ENCODE measurements around the gene MYF5.
"Not testable (repeated sequence)": the region's sequence is repeated elsewhere in the genome, so short reads cannot be mapped to it uniquely, and the experiment has no call there.

MYF5 gene

DNA sequence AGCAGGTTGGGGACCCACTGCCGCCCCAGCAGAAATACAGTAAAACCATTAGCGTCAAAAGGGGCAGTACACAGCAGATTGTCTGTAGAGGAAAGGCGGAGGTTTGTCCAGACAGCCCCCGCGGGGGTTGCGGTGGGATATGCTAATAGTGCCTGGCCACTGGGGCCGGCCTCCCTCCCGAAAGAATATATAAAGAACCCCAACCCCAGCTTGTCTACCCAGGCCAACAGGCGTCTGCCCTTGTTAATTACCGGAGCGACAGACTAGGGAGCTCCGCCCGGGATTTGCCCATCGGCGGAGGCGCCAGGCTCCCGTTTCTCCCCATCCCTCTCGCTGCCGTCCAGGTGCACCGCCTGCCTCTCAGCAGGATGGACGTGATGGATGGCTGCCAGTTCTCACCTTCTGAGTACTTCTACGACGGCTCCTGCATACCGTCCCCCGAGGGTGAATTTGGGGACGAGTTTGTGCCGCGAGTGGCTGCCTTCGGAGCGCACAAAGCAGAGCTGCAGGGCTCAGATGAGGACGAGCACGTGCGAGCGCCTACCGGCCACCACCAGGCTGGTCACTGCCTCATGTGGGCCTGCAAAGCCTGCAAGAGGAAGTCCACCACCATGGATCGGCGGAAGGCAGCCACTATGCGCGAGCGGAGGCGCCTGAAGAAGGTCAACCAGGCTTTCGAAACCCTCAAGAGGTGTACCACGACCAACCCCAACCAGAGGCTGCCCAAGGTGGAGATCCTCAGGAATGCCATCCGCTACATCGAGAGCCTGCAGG, at the start of gene MYF5:
TSS of gene MYF5 (plus strand) at position 217 of the 774 bp plus-strand sequence. CDS start at position 369, 152 bp downstream.
- H3K9me3 Mint-ChIP-seq, result no peaks in the 10 kb centered on the region
- peaks cover 39% of the 10 kb centered on the region for H3K27me3 Mint-ChIP-seq
- no peak within 1 kb of the TSS for H3K4me3 Mint-ChIP-seq
- H3K27ac Mint-ChIP-seq, result no peak within 1 kb of the TSS
- no peaks in the 10 kb centered on the region for H3K36me3 Mint-ChIP-seq (ENCODE audit: low read depth)
- H3K4me1 Mint-ChIP-seq (ENCODE audit: low read depth), result no peaks in the 10 kb centered on the region

DNA sequence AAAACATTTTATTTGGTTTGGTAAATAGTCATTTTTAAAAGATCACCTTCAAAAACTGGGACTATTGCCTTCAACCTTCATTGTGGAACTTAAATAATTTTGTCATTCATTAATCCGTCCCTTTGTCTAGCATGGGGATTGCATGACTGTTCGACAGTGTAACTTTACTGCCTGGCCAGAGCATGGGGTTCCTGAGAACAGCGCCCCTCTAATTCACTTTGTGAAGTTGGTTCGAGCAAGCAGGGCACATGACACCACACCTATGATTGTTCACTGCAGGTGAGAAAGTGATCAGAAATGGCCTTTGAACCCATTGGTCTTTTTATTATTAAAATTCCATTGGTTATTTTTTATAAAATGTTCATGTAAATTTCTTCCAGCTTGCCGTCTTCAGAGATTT, 46.5 kb upstream of the MYF5 start:
- Mint-ChIP-seq H3K9me3 (peaks cover 8% of the 10 kb centered on the region), H3K27ac (no peak overlapping the region), H3K36me3 (ENCODE audit: low read depth) (no peaks in the 10 kb centered on the region), H3K4me1 (ENCODE audit: low read depth) (no peaks in the 10 kb centered on the region), H3K4me3 (no peak overlapping the region), H3K27me3 (no peaks in the 10 kb centered on the region)

DNA sequence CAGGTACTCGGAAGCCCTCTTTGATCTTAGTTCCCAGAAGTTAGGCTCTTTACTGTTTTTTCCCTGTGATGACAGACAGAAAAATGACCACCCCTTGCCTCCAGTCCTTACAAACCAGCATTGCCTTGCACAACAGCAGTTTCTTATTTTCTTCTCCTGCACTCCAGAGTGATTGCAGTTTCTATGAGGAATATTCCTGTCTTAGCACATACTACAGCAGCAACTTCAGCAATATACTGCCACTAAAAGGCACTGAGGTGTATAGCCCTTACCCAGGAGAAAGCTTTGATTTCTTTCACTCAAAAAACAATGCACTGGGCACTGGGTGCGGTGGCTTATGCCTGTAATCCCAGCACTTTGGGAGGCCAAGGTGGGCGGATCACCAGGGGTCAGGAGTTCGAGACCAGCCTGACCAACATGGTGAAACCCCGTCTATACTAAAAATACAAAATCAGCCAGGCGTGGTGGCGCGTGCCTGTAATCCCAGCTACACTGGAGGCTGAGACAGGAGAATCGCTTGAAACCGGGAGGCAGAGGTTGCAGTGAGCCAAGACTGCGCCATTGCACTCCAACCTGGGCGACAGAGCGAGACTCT, 40.6 kb upstream of the MYF5 start:
- H3K27ac Mint-ChIP-seq; H3K36me3 Mint-ChIP-seq (ENCODE audit: low read depth); H3K27me3 Mint-ChIP-seq; H3K9me3 Mint-ChIP-seq; H3K4me1 Mint-ChIP-seq (ENCODE audit: low read depth); H3K4me3 Mint-ChIP-seq: not testable (repeated sequence)

DNA sequence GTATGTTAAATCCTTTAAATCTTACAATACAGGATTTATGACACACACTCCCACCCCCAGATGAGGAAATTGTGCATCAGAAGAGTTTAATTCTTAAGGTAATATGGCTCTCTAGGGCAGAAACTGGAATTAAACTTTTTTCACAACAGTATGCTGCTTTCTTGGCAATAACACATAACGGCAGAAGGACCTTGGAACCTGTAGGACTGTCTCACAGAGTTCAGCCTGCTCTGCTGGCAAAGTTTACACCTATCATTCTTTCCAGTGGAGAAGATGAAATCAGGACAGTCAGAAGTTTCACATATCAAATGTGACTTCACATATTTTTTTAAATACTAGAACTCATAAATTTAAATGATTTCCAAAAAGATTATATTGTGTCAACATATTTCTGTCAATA, 39.9 kb upstream of the MYF5 start:
- Mint-ChIP-seq H3K9me3 (peaks cover 1% of the 10 kb centered on the region), H3K4me1 (ENCODE audit: low read depth) (no peaks in the 10 kb centered on the region), H3K4me3 (no peak overlapping the region), H3K36me3 (ENCODE audit: low read depth) (no peaks in the 10 kb centered on the region), H3K27ac (no peak overlapping the region), H3K27me3 (no peaks in the 10 kb centered on the region)

DNA sequence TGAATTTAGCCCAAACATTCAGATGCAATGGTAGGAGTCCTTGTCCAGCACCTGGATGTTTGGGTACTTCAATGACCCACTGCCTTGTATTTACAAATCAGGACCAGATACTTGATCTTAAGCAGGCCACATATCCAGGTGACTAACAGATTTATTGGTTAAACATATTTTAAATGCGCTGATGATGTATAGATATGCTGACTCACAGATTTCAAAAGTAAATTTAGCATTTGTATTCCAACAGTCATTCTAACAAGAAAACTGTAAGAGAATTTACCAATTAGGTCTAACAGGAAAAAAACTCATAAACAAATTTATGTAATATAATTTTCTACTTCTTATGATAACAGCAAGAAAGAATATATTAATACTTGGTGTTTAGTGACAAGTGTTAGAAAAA, 38.7 kb upstream of the MYF5 start:
- no peaks in the 10 kb centered on the region for H3K27me3 Mint-ChIP-seq
- no peaks in the 10 kb centered on the region for H3K9me3 Mint-ChIP-seq
- H3K4me1 Mint-ChIP-seq (ENCODE audit: low read depth), result no peaks in the 10 kb centered on the region
- no peaks in the 10 kb centered on the region for H3K36me3 Mint-ChIP-seq (ENCODE audit: low read depth)
- H3K4me3 Mint-ChIP-seq, result no peak overlapping the region
- H3K27ac Mint-ChIP-seq, result no peak overlapping the region

DNA sequence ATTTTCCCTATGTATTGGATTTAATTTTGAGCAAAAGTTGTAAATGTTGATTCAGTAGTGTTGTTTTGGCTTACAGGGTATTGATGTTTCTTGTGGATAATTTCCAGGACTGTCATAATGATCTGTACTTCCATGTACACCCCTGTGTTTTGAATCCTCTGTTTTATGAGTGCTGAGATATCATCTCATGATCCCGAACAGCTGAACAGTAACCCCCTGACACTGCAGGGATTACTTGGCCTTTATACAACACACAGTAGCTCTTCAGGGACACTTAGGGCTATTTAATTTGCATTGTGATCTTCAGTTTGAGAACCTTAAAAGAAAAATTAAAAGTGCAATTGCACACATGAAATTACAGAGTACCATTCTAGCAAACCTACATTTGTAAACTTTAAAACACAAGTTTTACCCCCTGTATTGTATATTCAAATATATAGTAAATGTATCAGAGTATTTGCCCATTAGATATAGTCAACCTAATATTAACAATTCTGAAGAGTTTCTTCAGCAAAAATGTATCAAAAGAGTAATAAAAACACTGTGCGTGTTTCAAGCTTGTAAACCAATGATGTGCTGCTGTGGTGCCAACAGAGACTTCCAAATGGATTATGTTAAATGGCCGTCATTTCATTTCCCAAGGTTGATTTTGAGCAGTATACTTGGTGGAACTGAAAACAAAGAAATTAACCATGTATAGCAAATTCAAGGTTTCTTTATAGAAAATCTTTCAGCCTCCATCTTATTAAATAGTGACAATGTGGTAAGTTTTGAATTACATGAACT, 37.2 kb upstream of the MYF5 start:
- Mint-ChIP-seq H3K4me3 (no peak overlapping the region), H3K36me3 (ENCODE audit: low read depth) (no peaks in the 10 kb centered on the region), H3K9me3 (no peaks in the 10 kb centered on the region)

DNA sequence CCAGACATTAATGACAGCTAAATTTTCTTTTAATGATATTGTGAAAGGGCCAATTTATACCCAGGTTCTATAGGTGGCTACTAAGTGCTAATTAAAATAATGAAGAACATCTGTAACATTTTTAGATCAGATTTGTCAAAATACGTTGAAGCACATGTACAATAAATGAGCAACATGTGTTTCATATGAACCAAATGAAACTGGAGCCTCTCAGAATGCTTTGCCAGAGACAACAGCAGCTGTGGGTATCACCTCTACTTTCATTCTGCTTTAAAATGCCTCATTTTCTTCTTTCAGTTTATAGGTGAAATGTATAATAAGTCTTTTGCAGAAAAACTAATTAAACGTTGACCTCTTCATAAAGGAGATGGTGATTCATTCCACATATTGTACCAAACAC, 35.4 kb upstream of the MYF5 start:
- no peaks in the 10 kb centered on the region for H3K9me3 Mint-ChIP-seq
- H3K27me3 Mint-ChIP-seq, result no peaks in the 10 kb centered on the region
- H3K36me3 Mint-ChIP-seq (ENCODE audit: low read depth), result no peaks in the 10 kb centered on the region
- no peak overlapping the region for H3K27ac Mint-ChIP-seq
- H3K4me1 Mint-ChIP-seq (ENCODE audit: low read depth), result no peaks in the 10 kb centered on the region
- no peak overlapping the region for H3K4me3 Mint-ChIP-seq

More for the DNA sequence above, 37.2 kb upstream of the MYF5 start:
- H3K27me3 Mint-ChIP-seq, result no peaks in the 10 kb centered on the region
- H3K27ac Mint-ChIP-seq, result no peak overlapping the region
- no peaks in the 10 kb centered on the region for H3K4me1 Mint-ChIP-seq (ENCODE audit: low read depth)

DNA sequence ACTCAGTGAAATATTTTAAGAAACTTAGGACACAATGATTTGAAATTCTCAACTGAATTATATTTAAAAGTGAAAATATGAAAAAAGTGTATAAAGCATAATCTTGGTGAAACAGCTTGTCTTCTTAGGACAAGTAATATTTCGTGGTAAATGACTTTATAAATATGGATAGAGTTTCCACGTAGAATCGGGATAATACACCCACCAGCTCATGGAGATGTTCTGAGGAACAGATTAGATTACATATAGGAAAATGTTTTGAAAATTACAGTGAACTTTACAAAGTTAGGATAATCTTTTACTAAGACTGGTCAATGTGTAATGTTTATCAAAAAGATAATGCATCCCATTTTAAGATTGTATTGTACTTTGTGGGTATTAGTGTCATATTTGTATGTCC, 34.9 kb upstream of the MYF5 start:
- Mint-ChIP-seq H3K9me3 (no peaks in the 10 kb centered on the region), H3K27me3 (no peaks in the 10 kb centered on the region), H3K4me3 (no peak overlapping the region)

DNA sequence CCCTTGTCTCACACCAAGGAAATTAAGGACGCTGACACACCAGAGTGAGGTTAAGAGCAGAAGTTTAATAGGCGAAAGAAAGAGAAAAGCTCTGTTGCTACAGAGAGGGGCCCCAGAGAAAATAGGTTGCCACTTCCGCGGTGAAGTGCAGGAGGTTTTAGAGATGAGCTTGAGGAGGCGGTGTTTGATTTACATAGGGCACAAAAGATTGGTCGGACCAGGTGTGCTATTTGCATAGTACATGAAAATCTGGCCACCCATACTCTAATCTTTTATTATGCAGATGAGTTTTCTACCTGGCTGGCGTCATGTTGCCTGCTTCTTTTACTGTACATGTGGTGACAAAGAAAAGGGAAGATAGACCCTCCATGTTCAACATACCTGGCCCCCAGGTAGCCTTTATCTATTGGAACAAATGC, 32.6 kb upstream of the MYF5 start:
- no peak overlapping the region for H3K4me3 Mint-ChIP-seq
- no peaks in the 10 kb centered on the region for H3K9me3 Mint-ChIP-seq
- no peaks in the 10 kb centered on the region for H3K36me3 Mint-ChIP-seq (ENCODE audit: low read depth)
- no peak overlapping the region for H3K27ac Mint-ChIP-seq
- H3K27me3 Mint-ChIP-seq, result no peaks in the 10 kb centered on the region
- H3K4me1 Mint-ChIP-seq (ENCODE audit: low read depth), result no peaks in the 10 kb centered on the region

More for the DNA sequence above, 34.9 kb upstream of the MYF5 start:
- Mint-ChIP-seq H3K4me1 (ENCODE audit: low read depth) (no peaks in the 10 kb centered on the region), H3K27ac (no peak overlapping the region), H3K36me3 (ENCODE audit: low read depth) (no peaks in the 10 kb centered on the region)

DNA sequence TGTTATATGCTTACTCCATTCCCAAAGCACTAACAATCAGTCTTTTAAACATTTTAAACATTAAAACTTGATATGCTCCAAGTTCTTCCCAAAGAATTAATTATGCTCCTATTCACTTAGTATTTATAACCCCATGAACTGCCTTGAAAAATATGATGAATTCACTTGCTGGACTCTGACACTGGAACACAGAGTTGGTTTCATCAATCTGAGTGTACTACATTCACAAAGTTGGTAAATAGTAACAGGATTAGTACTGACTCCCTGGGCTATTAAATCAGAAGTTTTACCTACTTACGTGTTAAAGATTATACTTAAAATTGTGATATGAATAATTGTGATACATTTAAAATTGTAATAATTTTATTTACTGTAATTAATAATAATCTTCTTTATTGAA, 26.6 kb upstream of the MYF5 start:
- no peak overlapping the region for H3K4me3 Mint-ChIP-seq
- no peaks in the 10 kb centered on the region for H3K9me3 Mint-ChIP-seq
- no peaks in the 10 kb centered on the region for H3K27me3 Mint-ChIP-seq
- no peaks in the 10 kb centered on the region for H3K4me1 Mint-ChIP-seq (ENCODE audit: low read depth)
- H3K27ac Mint-ChIP-seq, result no peak overlapping the region
- H3K36me3 Mint-ChIP-seq (ENCODE audit: low read depth), result no peaks in the 10 kb centered on the region

DNA sequence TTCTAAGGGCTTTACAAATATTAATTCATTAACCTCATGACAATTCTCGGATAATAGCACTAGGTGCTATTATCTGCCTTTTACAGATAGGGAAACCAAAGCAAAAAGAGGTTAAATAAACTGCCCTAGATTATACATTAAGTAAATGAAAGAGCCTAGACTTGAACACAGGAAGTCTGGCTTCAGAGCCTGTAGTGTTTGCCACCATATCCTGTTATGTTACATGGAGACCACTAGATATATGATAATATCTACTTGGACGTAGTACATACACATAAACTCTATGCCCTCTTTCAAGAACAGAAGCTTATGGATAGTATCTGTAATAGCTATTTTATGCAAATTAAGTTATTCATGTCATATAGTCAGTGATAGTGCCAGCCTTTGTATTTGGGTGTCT, 26.2 kb upstream of the MYF5 start:
- no peaks in the 10 kb centered on the region for H3K9me3 Mint-ChIP-seq
- no peaks in the 10 kb centered on the region for H3K4me1 Mint-ChIP-seq (ENCODE audit: low read depth)
- no peak overlapping the region for H3K4me3 Mint-ChIP-seq
- H3K27me3 Mint-ChIP-seq, result no peaks in the 10 kb centered on the region
- no peak overlapping the region for H3K27ac Mint-ChIP-seq
- no peaks in the 10 kb centered on the region for H3K36me3 Mint-ChIP-seq (ENCODE audit: low read depth)

DNA sequence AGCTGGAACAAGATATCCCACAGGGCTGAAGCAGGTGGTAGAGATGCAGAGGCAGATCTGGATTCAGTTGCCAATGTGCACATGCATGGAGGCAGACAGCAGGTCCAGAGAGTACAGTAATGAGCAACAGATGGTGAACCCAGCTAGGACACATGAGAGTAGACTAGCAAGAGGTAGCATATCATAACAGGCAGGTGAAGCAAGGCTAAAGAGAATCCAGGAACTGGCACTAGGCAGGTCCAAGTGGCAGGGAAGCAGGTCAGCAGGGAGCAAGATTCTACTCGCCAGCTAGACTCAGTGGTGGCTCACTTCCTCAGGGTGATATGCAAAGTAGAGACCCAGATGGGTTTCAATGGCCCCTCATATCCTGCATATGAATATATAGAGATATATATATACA, 24.6 kb upstream of the MYF5 start:
- no peak overlapping the region for H3K27ac Mint-ChIP-seq
- no peak overlapping the region for H3K4me3 Mint-ChIP-seq
- H3K36me3 Mint-ChIP-seq (ENCODE audit: low read depth), result no peaks in the 10 kb centered on the region
- no peaks in the 10 kb centered on the region for H3K4me1 Mint-ChIP-seq (ENCODE audit: low read depth)
- H3K27me3 Mint-ChIP-seq, result no peaks in the 10 kb centered on the region
- no peaks in the 10 kb centered on the region for H3K9me3 Mint-ChIP-seq

DNA sequence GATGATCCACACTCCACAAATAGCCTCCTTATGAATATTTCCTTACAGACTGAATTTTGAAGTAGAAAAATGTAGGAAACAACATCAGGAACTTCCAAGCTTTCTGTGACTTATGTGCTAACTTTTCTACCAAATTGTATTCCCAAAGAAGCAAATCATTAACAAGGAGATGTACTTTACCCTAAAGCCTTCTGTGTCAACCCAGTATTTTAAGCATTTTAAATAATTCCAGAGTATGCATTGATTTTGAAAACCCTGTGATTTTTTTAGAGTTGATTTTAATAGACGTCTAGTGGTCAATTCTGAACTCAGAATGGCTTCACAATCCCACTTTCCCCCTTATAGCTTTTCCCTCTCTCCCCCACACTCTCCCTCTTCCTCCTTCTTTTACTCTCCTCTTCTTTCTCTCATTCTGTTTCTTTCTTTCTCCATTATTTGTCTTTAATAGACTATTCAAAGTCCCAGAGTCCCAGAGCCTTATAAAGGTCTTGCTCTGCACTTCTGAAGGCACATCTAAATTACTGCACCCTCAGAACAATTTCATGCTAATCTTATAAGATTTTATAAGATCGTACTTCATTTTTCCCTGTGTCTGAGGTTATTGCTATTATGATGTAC, 19.3 kb upstream of the MYF5 start:
- Mint-ChIP-seq H3K4me3 (no peak overlapping the region), H3K9me3 (no peaks in the 10 kb centered on the region), H3K36me3 (ENCODE audit: low read depth) (no peaks in the 10 kb centered on the region), H3K27me3 (no peaks in the 10 kb centered on the region), H3K4me1 (ENCODE audit: low read depth) (no peaks in the 10 kb centered on the region), H3K27ac (no peak overlapping the region)

DNA sequence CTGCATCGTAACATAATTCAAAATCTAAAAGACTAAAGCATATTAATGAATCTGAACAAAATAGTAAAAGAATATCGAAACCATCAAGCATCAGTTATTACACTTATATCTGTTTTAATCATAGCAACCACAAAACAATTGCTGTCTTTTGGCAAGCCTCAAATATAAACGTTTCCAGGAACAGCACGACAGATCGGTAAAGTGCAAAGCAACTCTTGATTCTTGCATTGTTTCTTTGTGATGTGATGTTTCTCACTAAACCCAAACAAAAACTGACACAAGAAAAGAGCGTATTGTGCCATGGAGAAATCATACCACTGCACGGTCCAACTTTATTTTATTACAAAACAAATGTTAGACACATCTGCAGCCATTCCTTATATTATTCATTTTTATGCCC, 18.5 kb upstream of the MYF5 start:
- Mint-ChIP-seq H3K9me3 (no peaks in the 10 kb centered on the region), H3K27ac (no peak overlapping the region), H3K27me3 (no peaks in the 10 kb centered on the region), H3K4me3 (no peak overlapping the region), H3K4me1 (ENCODE audit: low read depth) (no peaks in the 10 kb centered on the region), H3K36me3 (ENCODE audit: low read depth) (no peaks in the 10 kb centered on the region)
